Neuronal stem cell (in vitro differentiated cells): ENCODE measurements around the gene AATK.
A peak's percentile ranks its signal among the peaks of the same experiment; 100 is the strongest.

Experiments
- DNase-seq: peaks from one replicate; pipeline ENCODE4 v3.0.0-alpha.2; 2013; ENCODE audit warnings: low spot score
- H2AFZ ChIP-seq: one replicate; pipeline ENCODE4 v1.6.1; 2013; ENCODE audit warnings: mild to moderate bottlenecking, low read length, inconsistent platforms
- H2AK5ac ChIP-seq: 2 replicates; pipeline ENCODE4 v1.6.1; 2013; ENCODE audit warnings: low read depth, mild to moderate bottlenecking, inconsistent platforms, low read length, moderate library complexity, mixed read lengths
- H2BK120ac ChIP-seq: 2 replicates; pipeline ENCODE4 v1.6.1; 2013; ENCODE audit warnings: low read depth, mild to moderate bottlenecking, inconsistent platforms, low read length, moderate library complexity, mixed read lengths
- H2BK12ac ChIP-seq: one replicate; pipeline ENCODE4 v1.6.1; 2013; ENCODE audit warnings: low read length, inconsistent platforms
- H2BK15ac ChIP-seq: 2 replicates; pipeline ENCODE4 v1.6.1; 2013; ENCODE audit warnings: mild to moderate bottlenecking, low read length, inconsistent platforms, mixed read lengths
- H2BK5ac ChIP-seq: one replicate; pipeline ENCODE4 v1.6.1; 2013; ENCODE audit warnings: inconsistent platforms, mild to moderate bottlenecking, low read length, moderate library complexity
- H3K14ac ChIP-seq: one replicate; pipeline ENCODE4 v1.6.1; 2013; ENCODE audit warnings: low read length, inconsistent platforms
- H3K18ac ChIP-seq: 2 replicates; pipeline ENCODE4 v1.6.1; 2013; ENCODE audit warnings: low read length, inconsistent platforms
- H3K23ac ChIP-seq: 2 replicates; pipeline ENCODE4 v1.6.1; 2013; ENCODE audit warnings: low read depth, mild to moderate bottlenecking, mixed read lengths, low read length, inconsistent platforms; ENCODE audit not compliant: poor library complexity
- H3K27ac ChIP-seq: replicated peaks from 3 replicates; pipeline ENCODE4 v1.5.1; 2013; ENCODE audit warnings: low read length, inconsistent platforms
- H3K27me3 ChIP-seq, 3 experiments: 2 replicates each; pipeline ENCODE4 v1.6.1; 2013; ENCODE audit warnings: low read length in 3 of 3, mild to moderate bottlenecking in 2 of 3, inconsistent platforms in 1 of 3, low read depth in 1 of 3, mixed read lengths in 1 of 3, moderate library complexity in 1 of 3; ENCODE audit not compliant: control insufficient read depth in 3 of 3, insufficient read depth in 3 of 3
- H3K36me3 ChIP-seq, 2 donors: replicated peaks in 1 of 2; 2 replicates each; pipeline ENCODE4 v1.6.1; 2013; ENCODE audit warnings: low read length in 2 of 2; ENCODE audit not compliant: control insufficient read depth in 2 of 2, insufficient read depth in 2 of 2
- H3K4ac ChIP-seq: 2 replicates; pipeline ENCODE4 v1.6.1; 2013; ENCODE audit warnings: inconsistent platforms, mild to moderate bottlenecking, low read length, moderate library complexity
- H3K4me1 ChIP-seq, 2 donors: 1 replicate in 1 of 2; 2 replicates in 1 of 2; pipeline ENCODE4 v1.6.1; 2013; ENCODE audit warnings: low read length in 2 of 2, low read depth in 1 of 2; ENCODE audit not compliant: control insufficient read depth in 2 of 2, insufficient read depth in 1 of 2
- H3K4me2 ChIP-seq: one replicate; pipeline ENCODE4 v1.6.1; 2013; ENCODE audit warnings: mild to moderate bottlenecking, low read length, inconsistent platforms; ENCODE audit not compliant: insufficient read depth, poor library complexity, severe bottlenecking
- H3K4me3 ChIP-seq, 2 donors: 2 replicates each; pipeline ENCODE4 v1.5.1; 2013; ENCODE audit warnings: low read length in 2 of 2, mild to moderate bottlenecking in 2 of 2, inconsistent platforms in 1 of 2, moderate library complexity in 1 of 2
- H3K79me1 ChIP-seq: one replicate; pipeline ENCODE4 v1.6.1; 2013; ENCODE audit warnings: low read depth, mild to moderate bottlenecking, inconsistent platforms, low read length, moderate library complexity
- H3K9ac ChIP-seq: one replicate; pipeline ENCODE4 v1.6.1; 2013; ENCODE audit warnings: mild to moderate bottlenecking, low read depth, low read length, inconsistent platforms; ENCODE audit not compliant: poor library complexity
- H3K9me3 ChIP-seq, 2 donors: replicated peaks in 1 of 2; 2 replicates each; pipeline versions ENCODE3 to v1.6.1; 2013; ENCODE audit warnings: low read length in 2 of 2, mild to moderate bottlenecking in 2 of 2, inconsistent platforms in 1 of 2, low read depth in 1 of 2, mixed read lengths in 1 of 2, moderate library complexity in 1 of 2; ENCODE audit not compliant: control insufficient read depth in 2 of 2, insufficient read depth in 1 of 2
- H4K8ac ChIP-seq: one replicate; pipeline ENCODE4 v1.6.1; 2013; ENCODE audit warnings: low read depth, mild to moderate bottlenecking, inconsistent platforms, low read length, moderate library complexity
- H4K91ac ChIP-seq: one replicate; pipeline ENCODE4 v1.6.1; 2013; ENCODE audit warnings: low read length, low read depth, mild to moderate bottlenecking, inconsistent platforms; ENCODE audit not compliant: poor library complexity
- WGBS, 2 donors: extraction: QIAGEN DNeasy Blood & Tissue Kit; methylation state at CpG; one replicate each; pipeline ENCODE4 v1.1.7; 2013; ENCODE audit warnings: missing lambda C conversion rate in 2 of 2, mixed read lengths in 1 of 2; ENCODE audit not compliant: insufficient read length in 2 of 2, insufficient replicate concordance in 1 of 2; ENCODE audit errors: extremely low coverage in 2 of 2; 5-methylcytosine and 5-hydroxymethylcytosine counted together

Gene AATK

GRCh38 chr17:81109957-81110356 lies 56.1 kb downstream of the AATK start:
- Histone ChIP-seq H3K4ac (peak overlapping the region; percentile 23), H4K91ac (no peak overlapping the region), H2BK120ac (no peak overlapping the region), H3K36me3 (peaks cover 12 to 50% of the 10 kb centered on the region in 2 donors), H3K27me3 (no peaks in the 10 kb centered on the region), H3K79me1 (peaks cover 5% of the 10 kb centered on the region), H3K9ac (no peak overlapping the region), H3K4me1 (no peaks in the 10 kb centered on the region), H2AK5ac (no peak overlapping the region), H3K27ac (no peak overlapping the region), H2AFZ (no peak overlapping the region), H3K4me3 (no peak overlapping the region), H3K9me3 (no peaks in the 10 kb centered on the region), H2BK12ac (peak overlapping the region; percentile 58), H3K23ac (peak overlapping the region; percentile 44), H2BK15ac (no peak overlapping the region), H3K18ac (no peak overlapping the region), H3K14ac (no peak overlapping the region), H2BK5ac (peak overlapping the region; percentile 39), H3K4me2 (no peak overlapping the region), H4K8ac (peak overlapping the region; percentile 43)
- no peak for DNase-seq
- no CpG with 5 or more reads among the region's 22 CpGs for WGBS, 2 donors

DNA sequence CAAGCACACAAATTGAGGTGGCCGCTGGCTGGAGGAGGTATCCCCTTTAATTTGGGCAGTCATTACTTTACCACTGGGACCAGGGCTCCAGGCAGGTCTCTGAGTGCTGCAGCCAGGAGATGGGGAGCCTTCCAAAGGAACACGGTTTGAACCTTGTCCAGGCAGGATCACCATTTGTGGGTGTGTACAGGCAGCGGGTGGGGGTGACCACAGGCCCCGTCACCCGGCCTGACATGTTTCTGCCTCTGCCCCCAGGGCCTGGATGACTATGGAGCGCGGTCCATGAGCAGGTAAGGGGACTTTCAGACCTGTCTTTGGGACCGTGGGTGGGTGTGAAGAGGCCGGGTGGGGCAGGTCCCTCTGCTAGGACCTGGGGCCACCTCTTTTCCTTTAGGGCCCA lies 57.8 kb downstream of the AATK start:
- H2BK12ac ChIP-seq = no peak overlapping the region
- no peak overlapping the region for H3K27ac ChIP-seq
- no peak overlapping the region for H2AK5ac ChIP-seq
- H4K91ac ChIP-seq = no peak overlapping the region
- no peaks in the 10 kb centered on the region for H3K27me3 ChIP-seq
- H2BK15ac ChIP-seq = no peak overlapping the region
- H4K8ac ChIP-seq = no peak overlapping the region
- no peaks in the 10 kb centered on the region for H3K9me3 ChIP-seq
- no peak for DNase-seq
- no peak overlapping the region for H3K14ac ChIP-seq
- no peak overlapping the region for H3K18ac ChIP-seq
- H3K23ac ChIP-seq = no peak overlapping the region
- H3K4me3 ChIP-seq = no peak overlapping the region
- H3K4ac ChIP-seq = no peak overlapping the region
- no peaks in the 10 kb centered on the region for H3K4me1 ChIP-seq
- no peak overlapping the region for H3K9ac ChIP-seq
- H2BK120ac ChIP-seq = no peak overlapping the region
- H3K79me1 ChIP-seq = peaks cover 5% of the 10 kb centered on the region
- no CpG with 5 or more reads among the region's 9 CpGs for WGBS, 2 donors
- H3K36me3 ChIP-seq = peaks cover 20 to 62% of the 10 kb centered on the region in 2 donors
- H2BK5ac ChIP-seq = no peak overlapping the region
- H2AFZ ChIP-seq = no peak overlapping the region
- H3K4me2 ChIP-seq = no peak overlapping the region

DNA sequence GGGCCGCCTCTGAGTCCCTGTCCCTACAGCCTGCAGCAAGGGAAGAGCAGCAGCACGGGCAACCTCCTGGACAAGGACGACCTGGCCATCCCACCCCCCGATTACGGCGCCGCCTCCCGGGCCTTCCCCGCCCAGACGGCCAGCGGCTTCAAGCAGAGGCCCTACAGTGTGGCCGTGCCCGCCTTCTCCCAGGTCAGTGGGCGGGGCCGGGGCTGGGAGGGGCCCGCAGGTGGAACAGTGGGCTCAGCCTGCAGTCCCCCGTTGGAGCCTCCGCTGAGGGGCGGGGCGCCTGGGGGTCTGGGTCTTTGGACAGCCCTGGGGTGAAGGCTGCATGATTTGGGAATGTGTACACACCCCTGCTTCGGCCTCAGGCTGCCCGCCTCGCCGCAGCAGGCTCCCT lies 59.3 kb downstream of the AATK start:
- Histone ChIP-seq H4K91ac (no peak overlapping the region), H2BK120ac (no peak overlapping the region), H2BK12ac (no peak overlapping the region), H3K4me3 (no peak overlapping the region), H2AFZ (no peak overlapping the region), H3K9ac (peak overlapping the region; percentile 44), H3K18ac (no peak overlapping the region), H3K14ac (no peak overlapping the region), H3K27me3 (no peaks in the 10 kb centered on the region), H3K9me3 (no peaks in the 10 kb centered on the region), H2BK5ac (no peak overlapping the region), H3K23ac (peak overlapping the region; percentile 80), H3K4me1 (no peaks in the 10 kb centered on the region), H4K8ac (no peak overlapping the region), H3K4ac (no peak overlapping the region), H3K4me2 (no peak overlapping the region), H3K79me1 (peaks cover 5% of the 10 kb centered on the region), H2BK15ac (no peak overlapping the region), H3K27ac (no peak overlapping the region), H3K36me3 (peaks cover 22 to 62% of the 10 kb centered on the region in 2 donors), H2AK5ac (no peak overlapping the region)
- DNase-seq = no peak
- WGBS, 2 donors = no CpG with 5 or more reads among the region's 24 CpGs

DNA sequence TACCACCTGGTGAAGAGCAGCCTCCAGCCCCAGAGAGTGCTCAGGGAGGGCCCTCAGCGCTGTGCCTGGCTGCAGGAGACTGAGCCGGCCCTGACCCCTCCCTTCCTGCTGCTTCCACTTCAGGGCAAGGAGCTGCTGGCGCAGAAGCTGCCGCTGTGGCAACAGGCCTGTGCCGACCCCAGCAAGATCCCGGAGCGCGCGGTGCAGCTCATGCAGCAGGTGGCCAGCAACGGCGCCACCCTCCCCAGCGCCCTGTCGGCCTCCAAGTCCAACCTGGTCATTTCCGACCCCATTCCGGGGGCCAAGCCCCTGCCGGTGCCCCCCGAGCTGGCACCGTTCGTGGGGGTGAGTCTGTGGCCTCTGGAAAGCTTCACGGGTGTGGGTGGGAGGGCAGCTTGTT lies 62.6 kb downstream of the AATK start:
- Histone ChIP-seq H3K79me1 (peaks cover 4% of the 10 kb centered on the region), H3K4me2 (no peak overlapping the region), H3K18ac (peak overlapping the region; percentile 11), H2BK5ac (no peak overlapping the region), H3K9ac (peak overlapping the region; percentile 3), H3K4me1 (peaks cover 2 to 12% of the 10 kb centered on the region in 2 donors), H3K14ac (no peak overlapping the region), H4K8ac (no peak overlapping the region), H3K27me3 (no peaks in the 10 kb centered on the region), H2AFZ (no peak overlapping the region), H3K23ac (no peak overlapping the region), H2AK5ac (no peak overlapping the region), H2BK12ac (no peak overlapping the region), H3K4me3 (no peak overlapping the region), H3K36me3 (peaks cover 22 to 54% of the 10 kb centered on the region in 2 donors), H3K4ac (no peak overlapping the region), H2BK120ac (no peak overlapping the region), H4K91ac (no peak overlapping the region), H3K27ac (no peak overlapping the region), H3K9me3 (no peaks in the 10 kb centered on the region), H2BK15ac (no peak overlapping the region)
- DNase-seq = no peak
- WGBS, 2 donors = no CpG with 5 or more reads among the region's 20 CpGs
